Lung (tissue), 16 donors: ENCODE measurements around the gene WFDC2. TPM values are rescaled to one million over a fixed set of nuclear protein-coding genes. Genes with fewer than 3 reads are reported as not detected.
A peak's percentile ranks its signal among the peaks of the same experiment; 100 is the strongest.

ENCODE experiments used
- ATAC-seq: fragments of 200-7000 bp; cut with Tn5 transposase; one replicate; pipeline ENCODE4 v1.9.1; 2020; ENCODE audit warnings: moderate number of reproducible peaks; ENCODE audit not compliant: insufficient read depth, low FRiP score
- DNase-seq, 3 donors: peaks; one replicate each; pipeline ENCODE4 v3.0.0-alpha.2; 2013 to 2017
- H3K27ac ChIP-seq, 2 donors: one replicate each; pipeline ENCODE4 v1.5.1; 2013; ENCODE audit warnings: mild to moderate bottlenecking in 2 of 2, moderate library complexity in 2 of 2, control low read depth in 1 of 2, inconsistent platforms in 1 of 2, low read depth in 1 of 2, low read length in 1 of 2
- H3K27me3 ChIP-seq, 3 donors: one replicate each; pipeline ENCODE4 v1.5.1; 2013; ENCODE audit warnings: low read length in 2 of 3; ENCODE audit not compliant: control insufficient read depth in 3 of 3, insufficient read depth in 3 of 3
- H3K36me3 ChIP-seq, 4 donors: one replicate each; pipeline ENCODE4 v1.5.1; 2013; ENCODE audit warnings: low read length in 4 of 4, mild to moderate bottlenecking in 1 of 4, moderate library complexity in 1 of 4; ENCODE audit not compliant: control insufficient read depth in 4 of 4, insufficient read depth in 4 of 4
- H3K4me1 ChIP-seq, 5 donors: one replicate each; pipeline ENCODE4 v1.5.1; 2013; ENCODE audit warnings: low read length in 5 of 5, mild to moderate bottlenecking in 2 of 5, moderate library complexity in 1 of 5; ENCODE audit not compliant: control insufficient read depth in 5 of 5, insufficient read depth in 5 of 5
- H3K4me3 ChIP-seq: one replicate; pipeline ENCODE4 v1.5.1; 2013; ENCODE audit warnings: mild to moderate bottlenecking, control low read depth, moderate library complexity
- H3K9ac ChIP-seq, 2 donors: one replicate each; pipeline ENCODE4 v1.5.1; 2013; ENCODE audit warnings: low read length in 2 of 2, control low read depth in 1 of 2; ENCODE audit not compliant: insufficient read depth in 1 of 2
- H3K9me3 ChIP-seq, 4 donors: one replicate each; pipeline ENCODE4 v1.5.1; 2013; ENCODE audit warnings: low read length in 3 of 4, mild to moderate bottlenecking in 1 of 4, moderate library complexity in 1 of 4; ENCODE audit not compliant: control insufficient read depth in 4 of 4, insufficient read depth in 3 of 4
- WGBS, 2 donors: extraction: QIAGEN DNeasy Blood & Tissue Kit; methylation state at CpG; one replicate each; pipeline ENCODE4 v1.1.7; 2013; 5-methylcytosine and 5-hydroxymethylcytosine counted together
- long read RNA-seq, 5 donors: transcript quantifications; one replicate each; lab custom pipeline, GENCODE V29; 2026
- polyA plus RNA-seq, 2 donors: library from polyadenylated mRNA; stranded (reverse); fragments of 200-250 nt; gene quantifications; one replicate each; pipeline ENCODE4 v1.2.1, GENCODE V29; 2013
- total RNA-seq, 2 donors: library from RNA; depleted of rRNA in 1 of 2; stranded (reverse); fragments of >200 nt in 1 of 2; gene quantifications; one replicate each; pipeline ENCODE4 v1.2.1, GENCODE V29; 2014 to 2021
- TF ChIP-seq, protein P1 (sequence below): IDR thresholded peaks from 2 replicates; pipeline ENCODE4 v1.5.1; 2012; ENCODE audit warnings: mild to moderate bottlenecking; ENCODE audit errors: control extremely low read depth, extremely low read depth
- donor health status: control.
- donor health status: control.
- donor health status: Bipolar disorder and iron deficiency.
- donor health status: healthy.
- donor health status: DM: yes; HTN: yes; CAD: no.

WFDC2 gene, protein sequence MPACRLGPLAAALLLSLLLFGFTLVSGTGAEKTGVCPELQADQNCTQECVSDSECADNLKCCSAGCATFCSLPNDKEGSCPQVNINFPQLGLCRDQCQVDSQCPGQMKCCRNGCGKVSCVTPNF
- total RNA-seq (100 to 1,000 TPM in 1 of 2 donors, 10 to 100 TPM in 1; 62.8 to 499 TPM), polyA plus RNA-seq (1,000 to 10,000 TPM in 1 of 2 donors, 100 to 1,000 TPM in 1; 547 to 1,020 TPM)
- long read RNA-seq, donor 1, transcript WFDC2-204 (4 exons, 614 nt): major isoform, 8 of 15 reads
- long read RNA-seq, donor 1, transcript WFDC2-203 (2 exons, 818 nt): minor isoform, 6 of 15 reads
- long read RNA-seq, donor 1, partial matches to known transcripts: 0 of 15 reads
- long read RNA-seq, donor 1, other reads (novel, unspliced or antisense): 0 of 15 reads
- long read RNA-seq, donor 2, transcript WFDC2-204 (4 exons, 614 nt): minor isoform, 5 of 11 reads
- long read RNA-seq, donor 2, transcript WFDC2-203 (2 exons, 818 nt): major isoform, 6 of 11 reads
- long read RNA-seq, donor 2, partial matches to known transcripts: 0 of 11 reads
- long read RNA-seq, donor 2, other reads (novel, unspliced or antisense): 0 of 11 reads
- long read RNA-seq, donor 3, transcript WFDC2-204 (4 exons, 614 nt): major isoform, 10 of 12 reads
- long read RNA-seq, donor 3, partial matches to known transcripts: 0 of 12 reads
- long read RNA-seq, donor 3, other reads (novel, unspliced or antisense): 0 of 12 reads
- long read RNA-seq, donor 4, transcript WFDC2-203 (2 exons, 818 nt): major isoform, 5 of 7 reads
- long read RNA-seq, donor 4, partial matches to known transcripts: 0 of 7 reads
- long read RNA-seq, donor 4, other reads (novel, unspliced or antisense): 0 of 7 reads
- long read RNA-seq, donor 5, transcript WFDC2-203 (2 exons, 818 nt): minor isoform, 9 of 25 reads
- long read RNA-seq, donor 5, transcript WFDC2-204 (4 exons, 614 nt): major isoform, 14 of 25 reads
- long read RNA-seq, donor 5, partial matches to known transcripts: 0 of 25 reads
- long read RNA-seq, donor 5, other reads (novel, unspliced or antisense): 0 of 25 reads

DNA sequence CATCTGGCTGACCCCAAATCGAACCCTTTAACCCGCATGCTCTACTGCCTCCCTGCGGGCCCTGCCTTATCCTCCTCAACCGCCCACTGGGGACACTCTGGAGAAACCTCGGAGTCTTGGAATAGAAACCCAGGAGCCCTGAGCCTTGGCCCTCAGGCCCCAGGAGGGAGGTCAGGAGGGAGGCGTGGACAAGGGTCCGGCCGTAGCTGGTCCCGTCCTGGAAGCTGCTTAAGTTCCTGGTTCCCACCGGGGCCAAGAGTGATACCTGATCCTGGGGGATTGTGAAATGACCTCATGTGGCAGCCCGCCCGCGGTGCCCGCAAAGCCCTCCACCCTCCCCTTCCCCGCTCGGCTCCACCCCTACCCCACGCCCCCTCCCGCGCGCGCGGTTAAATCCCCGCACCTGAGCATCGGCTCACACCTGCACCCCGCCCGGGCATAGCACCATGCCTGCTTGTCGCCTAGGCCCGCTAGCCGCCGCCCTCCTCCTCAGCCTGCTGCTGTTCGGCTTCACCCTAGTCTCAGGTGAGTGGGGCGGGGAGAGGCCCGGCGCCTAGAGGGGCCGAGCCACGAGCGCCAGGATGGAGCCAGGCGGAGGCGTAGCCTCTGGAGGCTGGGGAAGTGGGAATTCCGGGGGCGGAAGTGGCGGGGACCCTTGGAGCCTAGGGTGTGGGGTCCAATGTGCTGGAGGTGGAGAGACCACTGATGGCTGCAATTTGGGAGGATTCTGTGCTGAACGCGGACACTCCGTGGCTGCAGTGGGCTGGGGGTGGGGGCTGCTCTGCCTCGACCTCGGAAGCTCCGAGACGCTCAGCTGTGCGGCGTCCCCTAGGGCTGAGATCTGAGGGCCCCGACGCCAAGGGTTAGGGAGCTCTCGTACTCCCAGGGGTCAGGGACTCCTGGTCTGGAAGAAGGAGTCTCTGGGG lies at the start of gene WFDC2:
TSS of gene WFDC2 (plus strand) at position 418 of the 926 bp plus-strand sequence. CDS start at position 447, 29 bp downstream.
- Histone ChIP-seq H3K27ac (peak within 1 kb of the TSS in 1 of 2 donors; percentile 78), H3K9me3 (peaks cover 0 to 2% (median 0%) of the 10 kb centered on the region in 4 donors), H3K36me3 (no peaks in the 10 kb centered on the region), H3K4me1 (peaks cover 0 to 14% (median 0%) of the 10 kb centered on the region in 5 donors), H3K27me3 (peaks cover 0 to 20% (median 7%) of the 10 kb centered on the region in 3 donors), H3K9ac (peak within 1 kb of the TSS in 1 of 2 donors; percentile 31), H3K4me3 (peak within 1 kb of the TSS; percentile 12)
- DNase-seq (peak; percentile 30 to 63 (median 57)), ATAC-seq (peak; percentile 70)
- TF ChIP-seq, protein P1, sequence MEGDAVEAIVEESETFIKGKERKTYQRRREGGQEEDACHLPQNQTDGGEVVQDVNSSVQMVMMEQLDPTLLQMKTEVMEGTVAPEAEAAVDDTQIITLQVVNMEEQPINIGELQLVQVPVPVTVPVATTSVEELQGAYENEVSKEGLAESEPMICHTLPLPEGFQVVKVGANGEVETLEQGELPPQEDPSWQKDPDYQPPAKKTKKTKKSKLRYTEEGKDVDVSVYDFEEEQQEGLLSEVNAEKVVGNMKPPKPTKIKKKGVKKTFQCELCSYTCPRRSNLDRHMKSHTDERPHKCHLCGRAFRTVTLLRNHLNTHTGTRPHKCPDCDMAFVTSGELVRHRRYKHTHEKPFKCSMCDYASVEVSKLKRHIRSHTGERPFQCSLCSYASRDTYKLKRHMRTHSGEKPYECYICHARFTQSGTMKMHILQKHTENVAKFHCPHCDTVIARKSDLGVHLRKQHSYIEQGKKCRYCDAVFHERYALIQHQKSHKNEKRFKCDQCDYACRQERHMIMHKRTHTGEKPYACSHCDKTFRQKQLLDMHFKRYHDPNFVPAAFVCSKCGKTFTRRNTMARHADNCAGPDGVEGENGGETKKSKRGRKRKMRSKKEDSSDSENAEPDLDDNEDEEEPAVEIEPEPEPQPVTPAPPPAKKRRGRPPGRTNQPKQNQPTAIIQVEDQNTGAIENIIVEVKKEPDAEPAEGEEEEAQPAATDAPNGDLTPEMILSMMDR: no peak
- WGBS, 2 donors: 11% methylated on average over 54 of the region's 54 CpGs

DNA sequence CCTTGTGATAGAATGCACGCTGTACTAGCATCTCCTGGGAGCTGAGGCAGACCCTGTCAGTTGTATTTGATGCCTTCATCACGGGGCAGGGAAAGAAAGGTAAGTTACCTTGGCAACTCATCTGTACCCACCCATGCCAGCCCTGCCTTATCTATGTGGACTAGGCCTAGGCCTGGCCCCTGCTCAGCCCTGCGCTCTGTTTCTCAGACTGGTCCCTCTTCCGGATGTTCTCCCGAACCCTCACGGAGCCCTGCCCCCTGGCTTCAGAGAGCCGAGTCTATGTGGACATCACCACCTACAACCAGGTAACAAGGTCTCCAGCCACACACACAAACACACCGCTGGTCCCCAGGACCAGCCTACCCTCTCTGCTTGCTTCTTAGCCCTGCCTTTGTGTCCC lies 49.4 kb upstream of the WFDC2 start:
- Histone ChIP-seq H3K9ac (no peak overlapping the region), H3K27me3 (no peaks in the 10 kb centered on the region), H3K4me1 (peaks cover 0 to 12% (median 6%) of the 10 kb centered on the region in 5 donors), H3K4me3 (no peak overlapping the region), H3K27ac (peak overlapping the region; percentile 45 to 71), H3K9me3 (no peaks in the 10 kb centered on the region), H3K36me3 (peaks cover 15 to 38% (median 34%) of the 10 kb centered on the region in 4 donors)
- DNase-seq (no peak), ATAC-seq (no peak)
- TF ChIP-seq, protein P1: no peak
- WGBS, 2 donors: 98% methylated on average over 8 of the region's 8 CpGs

DNA sequence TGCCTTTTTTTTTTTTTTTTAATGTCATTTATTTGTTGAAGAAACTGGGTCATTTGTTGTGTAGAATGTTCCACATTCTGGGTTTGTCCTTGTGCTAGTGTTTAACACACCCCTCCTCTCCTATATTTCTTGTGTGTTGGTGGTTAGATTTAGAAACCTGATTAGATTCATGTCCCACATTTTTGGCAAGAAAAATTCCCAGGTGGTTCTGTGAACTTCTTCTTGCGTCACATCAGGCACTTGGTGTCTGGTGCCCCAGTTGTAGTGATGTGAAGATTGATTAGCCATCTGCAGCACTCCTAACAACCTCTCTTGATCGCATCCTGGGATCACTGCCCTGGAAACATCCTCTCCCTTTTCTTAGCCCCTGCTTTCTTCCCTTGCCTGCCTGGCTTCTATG lies 45.9 kb upstream of the WFDC2 start:
- Histone ChIP-seq H3K4me3 (no peak overlapping the region), H3K9me3 (no peaks in the 10 kb centered on the region), H3K27ac (no peak overlapping the region), H3K36me3 (peaks cover 15 to 47% (median 32%) of the 10 kb centered on the region in 4 donors), H3K27me3 (no peaks in the 10 kb centered on the region), H3K9ac (no peak overlapping the region), H3K4me1 (peaks cover 0 to 5% (median 0%) of the 10 kb centered on the region in 5 donors)
- TF ChIP-seq, protein P1: no peak
- ATAC-seq (no peak), DNase-seq (no peak)
- WGBS, 2 donors: 93 to 98% methylated on average over 2 of the region's 2 CpGs
